Measurements from ENCODE around the gene SS18L1. TPM values are rescaled to one million over a fixed set of nuclear protein-coding genes. Genes with fewer than 3 reads are reported as not detected.

SS18L1 gene
- total RNA-seq, 4 donors from 2014 or later, result 12.4 to 23.1 (median 13.7) TPM

DNA sequence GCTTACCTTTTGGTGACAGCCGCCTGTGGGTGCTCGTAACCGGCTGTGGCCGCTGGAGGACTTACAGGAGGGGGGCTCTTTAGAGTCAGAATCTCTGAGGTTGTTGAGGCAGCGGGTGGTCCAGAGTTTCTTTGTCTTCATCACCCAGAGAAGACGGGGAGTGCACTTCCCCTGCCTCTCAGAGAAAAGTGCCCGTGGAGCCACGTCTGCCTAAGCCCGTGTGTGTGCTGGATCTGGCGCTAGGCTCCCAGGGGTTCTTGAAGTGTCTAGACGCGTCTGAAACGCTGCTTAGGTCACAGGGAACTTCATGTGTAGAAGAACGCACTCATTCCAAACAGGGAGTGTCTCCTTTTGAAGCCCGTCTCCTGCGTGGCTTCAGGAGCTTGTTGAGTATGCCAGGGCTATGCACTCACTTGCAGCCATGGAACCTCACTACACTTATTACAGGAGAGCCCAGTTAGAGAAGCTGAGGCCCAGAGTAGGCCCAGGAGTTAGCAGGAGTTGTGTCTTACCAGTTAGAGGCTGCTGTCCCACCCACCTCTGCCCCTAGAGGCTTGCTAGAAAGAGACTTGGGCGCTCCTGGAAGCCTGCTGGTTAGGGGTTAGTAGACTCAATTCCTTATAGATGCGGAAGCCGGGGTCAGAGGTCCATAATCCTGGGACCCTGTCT is 20.0 kb upstream of the SS18L1 start:
- no peak for DNase-seq (ENCODE audit: low spot score in 2 of 2)
- Histone ChIP-seq H3K36me3 (peaks cover 0 to 40% (median 7%) of the 10 kb centered on the region in 3 donors), H3K4me1 (peaks cover 0 to 16% (median 14%) of the 10 kb centered on the region in 4 donors), H3K4me3 (peak overlapping the region; percentile 51 to 97 (median 74)), H3K27me3 (peaks cover 0 to 9% of the 10 kb centered on the region in 2 donors), H3K9me3 (no peaks in the 10 kb centered on the region), H3K27ac (peak overlapping the region; percentile 64 to 99 (median 90))
- WGBS, 2 donors, result 17 to 21% methylated on average over 18 to 19 of the region's 19 CpGs
- TF ChIP-seq EP300 (IDR thresholded peaks at IDR 0.05), result no peak
- TF ChIP-seq CTCF (IDR thresholded peaks at IDR 0.05), result no peak
- TF ChIP-seq POLR2A (IDR thresholded peaks at IDR 0.05), result no peak

DNA sequence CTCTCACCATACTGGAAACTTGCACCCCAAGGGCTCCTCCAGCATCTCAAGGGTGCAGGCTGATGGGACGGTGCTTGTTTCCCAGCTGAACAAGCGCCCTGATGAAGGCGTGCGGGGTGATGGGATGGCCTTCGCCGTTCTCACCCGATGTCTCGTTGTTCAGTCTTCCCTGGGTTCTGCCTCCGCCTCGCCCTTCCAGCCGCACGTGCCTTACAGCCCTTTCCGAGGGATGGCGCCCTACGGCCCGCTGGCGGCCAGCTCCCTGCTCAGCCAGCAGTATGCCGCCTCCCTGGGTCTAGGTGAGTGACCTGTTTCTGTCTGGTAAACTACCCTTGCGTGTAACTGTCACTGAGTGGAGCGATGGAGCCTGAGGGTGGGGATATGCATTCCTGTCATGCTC is 17.4 kb upstream of the SS18L1 start:
- Histone ChIP-seq H3K27ac (no peak overlapping the region), H3K36me3 (peaks cover 4 to 66% (median 12%) of the 10 kb centered on the region in 3 donors), H3K9me3 (no peaks in the 10 kb centered on the region), H3K27me3 (no peaks in the 10 kb centered on the region), H3K4me3 (no peak overlapping the region), H3K4me1 (peaks cover 0 to 16% (median 12%) of the 10 kb centered on the region in 4 donors)
- DNase-seq (ENCODE audit: low spot score in 2 of 2), result no peak
- 89 to 94% methylated on average over 20 of the region's 20 CpGs for WGBS, 2 donors
- no peak for TF ChIP-seq EP300 (IDR thresholded peaks at IDR 0.05)

DNA sequence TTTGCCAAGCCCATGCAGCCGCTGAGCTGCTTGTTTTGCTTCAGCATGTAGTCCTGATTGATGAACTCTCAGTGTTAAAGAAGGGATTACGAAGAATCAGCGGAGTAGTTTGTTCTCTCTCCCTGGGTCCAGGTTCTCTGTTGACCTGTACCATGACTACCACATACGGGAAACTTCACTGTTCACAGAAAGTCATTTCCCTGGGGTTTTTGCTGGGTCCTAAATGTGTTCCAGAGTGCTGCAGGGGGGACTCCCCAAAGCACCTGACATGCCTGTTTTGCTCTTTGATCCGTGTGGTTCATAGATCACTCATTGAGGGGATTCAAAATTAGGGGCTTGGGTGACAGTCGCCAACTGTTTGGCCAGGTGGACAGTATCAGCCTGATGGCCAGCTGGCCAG is 15.8 kb upstream of the SS18L1 start:
- 87 to 94% methylated on average over 6 of the region's 6 CpGs for WGBS, 2 donors
- TF ChIP-seq CTCF (IDR thresholded peaks at IDR 0.05) (no peak), POLR2A (IDR thresholded peaks at IDR 0.05) (no peak), EP300 (IDR thresholded peaks at IDR 0.05) (no peak)
- peaks cover 0 to 19% (median 11%) of the 10 kb centered on the region in 4 donors for H3K4me1 ChIP-seq

DNA sequence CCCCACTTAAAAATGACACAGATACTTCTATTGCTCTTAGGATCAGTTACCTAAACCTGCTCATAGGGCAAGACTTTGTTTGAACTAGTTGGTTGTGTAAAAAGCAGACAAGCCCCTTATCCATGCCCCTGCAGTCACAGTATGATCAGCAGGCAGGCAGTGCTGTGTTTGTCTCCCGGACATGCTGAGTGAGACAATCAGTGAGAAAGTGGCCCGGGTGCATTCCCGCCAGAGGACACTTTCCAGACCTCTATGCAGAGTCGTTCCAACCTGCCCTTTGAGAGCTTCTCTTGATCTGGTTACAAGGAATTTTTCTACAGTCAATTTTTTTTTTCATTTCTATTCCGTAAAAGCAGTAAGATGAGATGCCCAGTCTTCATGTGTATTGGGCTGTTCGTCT is 15.1 kb upstream of the SS18L1 start:
- DNase-seq (ENCODE audit: low spot score in 2 of 2), result no peak
- no peak overlapping the region for H3K27ac ChIP-seq
- peaks cover 5 to 89% (median 25%) of the 10 kb centered on the region in 3 donors for H3K36me3 ChIP-seq
- no peaks in the 10 kb centered on the region for H3K9me3 ChIP-seq
- TF ChIP-seq CTCF (IDR thresholded peaks at IDR 0.05), result no peak
- no peak for TF ChIP-seq EP300 (IDR thresholded peaks at IDR 0.05)
- TF ChIP-seq POLR2A (IDR thresholded peaks at IDR 0.05), result no peak
- no peaks in the 10 kb centered on the region for H3K27me3 ChIP-seq
- no peak overlapping the region for H3K4me3 ChIP-seq
- WGBS, 2 donors, result 87 to 89% methylated on average over 6 of the region's 6 CpGs
- H3K4me1 ChIP-seq, result peaks cover 0 to 22% (median 7%) of the 10 kb centered on the region in 4 donors

More for the DNA sequence above, 15.8 kb upstream of the SS18L1 start:
- Histone ChIP-seq H3K27me3 (no peaks in the 10 kb centered on the region), H3K4me3 (no peak overlapping the region), H3K36me3 (peaks cover 5 to 82% (median 22%) of the 10 kb centered on the region in 3 donors), H3K9me3 (no peaks in the 10 kb centered on the region), H3K27ac (no peak overlapping the region)
- no peak for DNase-seq (ENCODE audit: low spot score in 2 of 2)

- no peaks in the 10 kb centered on the region for H3K9me3 ChIP-seq
- H3K27me3 ChIP-seq, result no peaks in the 10 kb centered on the region
- TF ChIP-seq EP300 (IDR thresholded peaks at IDR 0.05) (no peak), POLR2A (IDR thresholded peaks at IDR 0.05) (no peak), CTCF (IDR thresholded peaks at IDR 0.05) (no peak)
- H3K27ac ChIP-seq, result no peak overlapping the region
- WGBS, 2 donors, result 87 to 92% methylated on average over 20 of the region's 20 CpGs
- no peak overlapping the region for H3K4me3 ChIP-seq
- no peak for DNase-seq (ENCODE audit: low spot score in 2 of 2)
- H3K4me1 ChIP-seq, result peaks cover 0 to 24% (median 6%) of the 10 kb centered on the region in 4 donors
- H3K36me3 ChIP-seq, result peaks cover 5 to 98% (median 25%) of the 10 kb centered on the region in 3 donors
Observed at GRCh38 chr20:62129731-62130531, 13.6 kb upstream of the SS18L1 start.
